Body of pancreas (tissue), 4 donors: ENCODE measurements around the gene ADAMTSL1.

Experiments
- CTCF ChIP-seq, 7 experiments: fragments of 450-650 bp in 4 of 7; fragments of 200-600 bp in 3 of 7; sonication (generic) in 3 of 7; IDR thresholded peaks; one replicate each; pipeline ENCODE4 v1.5.1; 2016 to 2019; ENCODE audit warnings: antibody characterized with exemption in 7 of 7
- POLR2A ChIP-seq, 3 donors: fragments of 450-650 bp; IDR thresholded peaks; one replicate each; pipeline ENCODE4 v1.6.1; 2016; ENCODE audit warnings: antibody characterized with exemption in 3 of 3, mild to moderate bottlenecking in 2 of 3

- TF ChIP-seq POLR2A (IDR thresholded peaks at IDR 0.05) (no peak), CTCF (IDR thresholded peaks at IDR 0.05) (no peak)
Observed at GRCh38 chr9:18639911-18640310, 166.0 kb downstream of the ADAMTSL1 start.
